ENCODE measurements around the gene TPRKB.
"Not testable (repeated sequence)": the region's sequence is repeated elsewhere in the genome, so short reads cannot be mapped to it uniquely, and the experiment has no call there.

Gene TPRKB

GRCh38 chr2:73698101-73698500 is 39.0 kb downstream of the TPRKB start:
- no peak for DNase-seq

- no peak for DNase-seq
These were observed 39.5 kb downstream of the TPRKB start for GRCh38 chr2:73697606-73698005.

GRCh38 chr2:73696985-73697384 is 40.2 kb downstream of the TPRKB start:
- not testable (repeated sequence) for DNase-seq

GRCh38 chr2:73696521-73696920 is 40.6 kb downstream of the TPRKB start:
- not testable (repeated sequence) for DNase-seq

- DNase-seq = peak; percentile 3
These were observed 46.6 kb downstream of the TPRKB start for GRCh38 chr2:73690372-73691088.

GRCh38 chr2:73688494-73688893 is 48.7 kb downstream of the TPRKB start:
- not testable (repeated sequence) for DNase-seq

- DNase-seq = no peak
These were observed 51.2 kb downstream of the TPRKB start for GRCh38 chr2:73685764-73686438.

- DNase-seq = not testable (repeated sequence)
These were observed 52.2 kb downstream of the TPRKB start for GRCh38 chr2:73684905-73685304.

- DNase-seq = not testable (repeated sequence)
These were observed 52.8 kb downstream of the TPRKB start for GRCh38 chr2:73684325-73684724.

- peak; percentile 9 for DNase-seq
These were observed 57.1 kb downstream of the TPRKB start for GRCh38 chr2:73679951-73680571.
